Measurements from ENCODE around the gene MKS1.

The MKS1 gene

GRCh38 chr17:58176200-58176599, 42.9 kb downstream of the MKS1 start:
- TF ChIP-seq CTCF (IDR thresholded peaks at IDR 0.05; ENCODE audit: low read length) (no peak), EZH2 (optimal IDR thresholded peaks at IDR 0.05; ENCODE audit: low read depth, low read length) (no peak), EZH2phosphoT487 (IDR thresholded peaks at IDR 0.05; ENCODE audit: low read length) (no peak)
- Histone ChIP-seq H3F3A (ENCODE audit: insufficient read depth, low read length) (no peaks in the 10 kb centered on the region), H3K9ac (ENCODE audit: low read length) (no peak overlapping the region), H3K9me3 (replicated peaks; ENCODE audit: insufficient read depth, low read length) (no peaks in the 10 kb centered on the region), H3K79me2 (ENCODE audit: low read length) (no peaks in the 10 kb centered on the region), H3K36me3 (replicated peaks; ENCODE audit: insufficient read depth, low read length) (no peaks in the 10 kb centered on the region), H3K9me2 (replicated peaks; ENCODE audit: insufficient read depth, low read length) (no peaks in the 10 kb centered on the region), H4K20me1 (ENCODE audit: insufficient read depth, low read length) (no peaks in the 10 kb centered on the region), H3K27ac (ENCODE audit: low read length) (no peak overlapping the region), H3K4me3 (ENCODE audit: low read length) (no peak overlapping the region), H2AFZ (ENCODE audit: low read length) (no peak overlapping the region), H3K4me1 (ENCODE audit: low read length) (no peaks in the 10 kb centered on the region), H3K27me3 (replicated peaks; ENCODE audit: insufficient read depth, low read length) (peaks cover 16% of the 10 kb centered on the region; the same call in 1 of the 2 replicates), H3K4me2 (ENCODE audit: low read depth, low read length) (no peak overlapping the region)
- DNase-seq = no peak

DNA sequence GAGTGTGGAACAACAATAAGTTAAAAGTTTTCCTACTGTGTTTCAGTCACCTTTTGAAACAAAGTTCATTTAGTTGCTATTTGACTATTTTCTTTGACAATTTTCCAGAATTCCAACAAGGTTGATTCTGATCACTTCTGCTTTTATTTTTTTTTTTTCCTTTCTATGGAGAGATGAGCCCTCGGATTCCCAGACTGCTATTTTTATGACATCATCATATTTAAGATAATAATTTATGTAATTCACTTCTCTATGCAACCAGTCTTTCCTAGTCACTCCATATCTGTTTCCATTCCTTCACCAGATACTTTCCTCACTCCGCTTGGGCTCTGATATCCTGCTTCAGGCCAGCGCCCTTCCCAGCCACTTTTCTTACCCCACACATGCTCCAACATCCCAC, 44.2 kb downstream of the MKS1 start:
- TF ChIP-seq EZH2phosphoT487 (IDR thresholded peaks at IDR 0.05; ENCODE audit: low read length) (no peak), CTCF (IDR thresholded peaks at IDR 0.05; ENCODE audit: low read length) (no peak), EZH2 (optimal IDR thresholded peaks at IDR 0.05; ENCODE audit: low read depth, low read length) (no peak)
- Histone ChIP-seq H2AFZ (ENCODE audit: low read length) (no peak overlapping the region), H3K4me1 (ENCODE audit: low read length) (no peaks in the 10 kb centered on the region), H3F3A (ENCODE audit: insufficient read depth, low read length) (no peaks in the 10 kb centered on the region), H3K27me3 (replicated peaks; ENCODE audit: insufficient read depth, low read length) (peaks cover 16% of the 10 kb centered on the region; the same call in 1 of the 2 replicates), H4K20me1 (ENCODE audit: insufficient read depth, low read length) (no peaks in the 10 kb centered on the region), H3K9me3 (replicated peaks; ENCODE audit: insufficient read depth, low read length) (no peaks in the 10 kb centered on the region), H3K4me2 (ENCODE audit: low read depth, low read length) (no peak overlapping the region), H3K9ac (ENCODE audit: low read length) (no peak overlapping the region), H3K79me2 (ENCODE audit: low read length) (no peaks in the 10 kb centered on the region), H3K9me2 (replicated peaks; ENCODE audit: insufficient read depth, low read length) (no peaks in the 10 kb centered on the region), H3K4me3 (ENCODE audit: low read length) (no peak overlapping the region), H3K27ac (ENCODE audit: low read length) (no peak overlapping the region), H3K36me3 (replicated peaks; ENCODE audit: insufficient read depth, low read length) (no peaks in the 10 kb centered on the region)
- no peak for DNase-seq

DNA sequence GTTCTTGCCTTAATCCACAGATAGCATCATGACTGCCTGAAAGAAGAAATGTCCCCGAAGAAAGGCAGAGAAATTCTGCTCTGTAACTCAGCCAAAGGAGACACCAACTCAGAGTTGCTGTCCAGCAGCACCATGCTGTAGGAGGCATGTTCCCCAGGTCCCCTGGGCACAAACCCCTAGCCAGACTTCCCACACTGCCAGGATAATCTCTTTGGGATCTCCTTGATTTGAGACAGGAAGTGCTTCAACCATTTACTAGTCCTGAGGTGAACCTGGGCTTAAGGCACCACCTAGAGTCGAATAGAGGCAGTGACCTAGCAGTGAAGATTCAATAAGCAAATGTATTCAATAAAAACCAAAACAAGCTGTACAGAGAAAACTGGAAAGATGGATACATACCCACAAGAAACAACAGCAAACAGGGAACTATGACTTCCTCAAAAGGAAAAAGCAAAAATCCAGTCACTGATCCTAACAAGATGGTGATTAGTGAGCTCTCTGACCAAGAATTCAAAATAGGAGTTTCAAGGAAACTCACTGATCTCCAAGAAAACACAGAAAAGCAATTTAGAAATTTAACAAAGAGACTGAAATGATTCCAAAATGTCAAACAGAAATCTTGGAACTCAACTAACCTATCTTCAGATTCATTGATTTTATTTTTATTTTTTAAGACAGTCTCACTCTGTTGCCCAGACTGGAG, 46.5 kb downstream of the MKS1 start:
- Histone ChIP-seq H4K20me1 (ENCODE audit: insufficient read depth, low read length) (no peaks in the 10 kb centered on the region), H3K4me3 (ENCODE audit: low read length) (no peak overlapping the region), H3K36me3 (replicated peaks; ENCODE audit: insufficient read depth, low read length) (no peaks in the 10 kb centered on the region), H3K9me3 (replicated peaks; ENCODE audit: insufficient read depth, low read length) (no peaks in the 10 kb centered on the region), H3K4me2 (ENCODE audit: low read depth, low read length) (no peak overlapping the region), H3K9me2 (replicated peaks; ENCODE audit: insufficient read depth, low read length) (no peaks in the 10 kb centered on the region), H2AFZ (ENCODE audit: low read length) (no peak overlapping the region), H3K27me3 (replicated peaks; ENCODE audit: insufficient read depth, low read length) (peaks cover 24% of the 10 kb centered on the region), H3K9ac (ENCODE audit: low read length) (no peak overlapping the region), H3F3A (ENCODE audit: insufficient read depth, low read length) (no peaks in the 10 kb centered on the region), H3K4me1 (ENCODE audit: low read length) (no peaks in the 10 kb centered on the region), H3K27ac (ENCODE audit: low read length) (no peak overlapping the region), H3K79me2 (ENCODE audit: low read length) (no peaks in the 10 kb centered on the region)
- TF ChIP-seq EZH2phosphoT487 (IDR thresholded peaks at IDR 0.05; ENCODE audit: low read length) (no peak), CTCF (IDR thresholded peaks at IDR 0.05; ENCODE audit: low read length) (peak; percentile 68), EZH2 (optimal IDR thresholded peaks at IDR 0.05; ENCODE audit: low read depth, low read length) (no peak)
- peak; percentile 49 for DNase-seq

Data from MM.1S (cell line).